RPMI7951 (cell line): ENCODE measurements around the gene FAM72B. TPM values are rescaled to one million over a fixed set of nuclear protein-coding genes. Genes with fewer than 3 reads are reported as not detected.
"Not testable (repeated sequence)": the region's sequence is repeated elsewhere in the genome, so short reads cannot be mapped to it uniquely, and the experiment has no call there.

Source experiments
- DNase-seq: peaks from one replicate; pipeline ENCODE4 v3.0.0-alpha.2; 2012; ENCODE audit warnings: low read depth
- total RNA-seq: library from RNA; depleted of rRNA; stranded (reverse); fragments of >200 nt; shearing (Covaris generic); gene quantifications from 2 replicates; pipeline ENCODE4 v1.2.3, GENCODE V29; 2014; rRNA removed

Gene FAM72B
- total RNA-seq: 9.2 and 17.7 TPM in 2 replicates

DNA sequence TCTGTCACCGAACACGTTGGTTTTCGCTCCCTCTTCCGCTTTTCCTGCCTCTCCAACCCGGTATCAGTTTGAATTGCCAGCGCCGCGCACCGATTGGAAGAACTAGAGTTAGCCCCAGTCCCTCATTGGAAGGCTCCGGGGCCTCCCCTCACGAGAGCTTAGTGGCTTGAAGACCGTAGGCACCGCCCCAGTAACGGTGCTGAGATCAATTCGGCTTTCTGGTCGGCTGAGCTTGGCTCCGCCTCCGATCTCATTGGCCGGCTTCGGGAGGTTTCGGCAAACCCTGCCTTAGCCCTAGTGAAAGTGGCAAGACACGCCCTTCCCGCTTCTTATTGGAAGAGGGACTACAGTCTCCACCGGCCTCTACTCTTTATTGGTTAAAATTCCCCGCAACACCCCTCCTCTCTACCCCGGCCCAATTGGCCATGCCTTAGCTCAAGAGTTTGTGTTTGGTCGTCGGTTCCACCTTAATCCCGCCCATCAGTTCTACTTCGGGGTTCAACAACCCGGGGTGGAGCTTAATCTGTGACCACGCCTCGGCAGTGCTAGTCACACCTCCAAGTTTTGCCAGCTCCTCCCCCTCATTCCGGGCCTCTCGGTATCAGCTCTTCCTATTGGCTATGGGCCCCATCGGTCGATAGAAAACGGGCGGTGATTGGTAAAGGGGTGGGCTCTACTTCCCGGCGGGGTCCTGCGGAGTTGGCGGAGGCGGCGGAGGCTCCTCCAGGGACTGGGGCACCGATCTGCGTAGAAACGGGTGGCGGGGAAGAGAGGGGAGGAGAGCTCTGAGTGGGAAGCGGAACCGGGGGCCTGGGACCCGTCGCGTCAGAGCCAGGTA is at the start of gene FAM72B, which contains the start of gene SRGAP2C:
TSS of gene FAM72B (minus strand) at position 51 of the 838 bp plus-strand sequence. CDS start 851 bp downstream, outside the sequence.
TSS of gene SRGAP2C (plus strand) at position 686 of the 838 bp plus-strand sequence. CDS start 2,472 bp downstream, outside the sequence.
- peak; percentile 100 for DNase-seq

DNA sequence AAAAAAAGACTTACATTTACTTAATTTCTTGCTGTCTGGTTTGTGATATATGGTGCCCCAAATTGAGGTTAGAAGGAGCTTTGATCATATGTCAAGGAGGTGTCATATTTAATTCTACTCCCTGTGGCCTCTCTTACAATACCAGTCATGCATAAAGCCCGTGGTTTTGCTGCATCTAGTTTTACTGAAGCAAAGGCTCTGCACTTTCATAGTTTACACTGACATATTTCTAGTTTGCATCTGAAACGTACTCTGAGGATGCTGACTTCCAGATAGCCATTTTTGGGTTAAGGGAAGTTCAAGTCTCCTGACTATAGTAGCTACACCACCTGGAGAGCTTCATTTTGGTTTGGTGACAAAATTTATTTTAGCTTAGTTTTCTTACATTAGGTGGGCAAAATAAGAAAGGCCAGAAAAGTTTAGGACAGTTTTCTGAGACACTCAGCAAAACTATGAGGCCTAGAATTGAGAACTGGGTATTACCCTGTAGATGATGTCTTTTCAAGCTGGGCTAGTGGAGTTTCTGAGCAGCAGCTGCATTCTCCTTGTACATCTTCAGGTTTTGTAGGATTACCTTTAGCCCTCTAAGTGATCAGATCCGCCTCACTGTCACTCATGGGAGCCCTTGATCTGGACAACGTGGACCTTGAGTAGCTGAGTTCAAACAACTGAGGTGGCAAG is 48.4 kb upstream of the FAM72B start:
- DNase-seq: not testable (repeated sequence)

DNA sequence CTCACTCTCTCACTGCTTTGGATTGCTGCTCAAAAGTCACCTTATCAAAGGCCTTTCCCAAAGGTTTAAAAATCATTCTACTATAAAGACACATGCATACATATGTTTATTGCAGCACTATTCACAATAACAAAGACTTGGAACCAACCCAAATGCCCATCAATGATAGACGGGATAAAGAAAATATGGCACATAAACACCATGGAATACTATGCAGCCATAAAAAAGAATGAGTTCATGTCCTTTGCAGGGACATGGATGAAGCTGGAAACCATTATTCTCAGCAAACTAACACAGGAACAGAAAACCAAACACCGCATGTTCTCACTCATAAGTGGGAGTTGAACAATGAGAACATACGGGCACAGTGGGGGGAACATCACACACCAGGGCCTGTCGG is 46.5 kb upstream of the FAM72B start:
- DNase-seq: not testable (repeated sequence)

DNA sequence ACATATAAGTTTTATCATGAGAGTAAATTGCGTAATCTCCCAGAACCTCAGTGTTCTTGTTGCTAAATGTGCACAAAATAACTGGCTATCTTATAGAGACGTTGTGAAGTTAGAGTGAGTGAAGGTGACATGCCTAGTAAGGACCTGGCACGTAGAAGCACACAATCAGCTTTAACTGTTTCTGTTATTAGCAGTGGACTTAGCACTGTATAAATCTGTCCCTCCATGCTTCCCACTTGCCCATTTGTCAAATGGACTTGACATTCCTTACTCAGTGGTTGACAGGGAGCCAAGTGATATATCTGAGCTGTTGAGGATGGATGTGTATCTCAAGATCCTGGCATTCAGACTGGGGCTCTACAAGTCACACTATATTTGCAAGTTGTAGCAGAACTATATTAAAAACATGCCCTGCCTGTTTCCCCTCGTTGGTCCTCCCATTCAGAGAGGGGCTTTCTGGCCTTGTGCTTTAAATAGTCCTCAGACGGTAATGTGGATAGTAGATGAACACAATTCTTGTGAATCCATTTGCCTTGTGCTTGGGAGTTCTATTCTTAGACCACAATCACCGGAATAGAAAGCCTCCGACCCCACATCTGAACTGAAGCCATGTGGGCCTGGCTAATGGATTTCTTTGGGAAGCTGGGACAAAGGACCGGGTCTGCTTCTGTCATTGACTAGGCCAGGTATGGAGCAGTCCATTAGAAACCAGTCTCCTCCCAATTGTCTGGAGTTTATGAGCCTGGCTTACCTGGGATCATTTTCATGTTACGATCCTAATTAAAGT is 43.6 kb upstream of the FAM72B start:
- DNase-seq: not testable (repeated sequence)

DNA sequence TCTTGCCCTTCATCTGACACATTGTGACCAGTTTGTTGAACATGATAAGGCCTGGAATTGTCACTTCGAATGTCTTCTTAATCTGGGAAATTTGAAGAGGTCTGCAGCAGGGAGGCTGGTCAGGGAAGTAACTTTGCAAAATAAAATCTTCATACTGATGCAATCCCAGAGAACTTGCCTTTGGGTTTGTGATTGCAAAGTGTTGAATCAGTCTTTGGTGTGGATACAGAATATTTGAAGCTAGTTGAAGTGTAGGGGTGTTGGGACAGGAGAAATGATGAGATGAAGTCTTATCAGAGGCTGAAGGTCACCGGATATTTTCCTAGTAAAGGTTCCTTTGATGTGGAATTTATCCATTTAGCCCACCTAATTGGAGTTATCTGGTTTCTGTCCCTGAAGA is 42.8 kb upstream of the FAM72B start:
- DNase-seq: not testable (repeated sequence)

DNA sequence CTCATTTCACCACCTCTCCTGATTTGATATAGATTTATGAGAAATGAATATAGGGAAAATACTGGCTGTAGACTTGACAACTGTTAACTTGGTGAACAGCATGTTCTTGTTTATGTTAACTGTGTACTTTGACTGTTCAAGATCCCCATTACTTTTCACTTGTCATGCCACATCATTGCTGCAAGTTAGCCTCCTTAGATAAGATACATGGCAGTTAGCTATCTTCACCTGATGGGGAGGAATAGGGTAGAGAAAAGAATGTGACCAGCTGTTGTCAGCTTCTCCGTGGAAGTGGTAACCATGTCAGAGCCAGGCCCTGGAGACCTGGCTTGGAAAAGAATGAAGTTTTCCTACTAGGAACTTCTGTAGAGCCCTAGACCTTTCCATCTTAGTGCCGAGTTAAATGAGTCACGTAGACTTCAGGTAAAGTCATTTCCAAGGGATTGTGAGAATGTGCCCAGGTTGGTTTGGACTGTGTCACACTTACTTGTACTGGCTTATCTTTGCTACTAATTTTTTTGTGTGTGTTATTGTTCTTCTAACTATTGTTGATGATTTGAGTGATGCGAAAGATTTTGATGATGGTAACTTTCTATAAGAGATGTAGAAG is 42.3 kb upstream of the FAM72B start:
- DNase-seq: not testable (repeated sequence)

DNA sequence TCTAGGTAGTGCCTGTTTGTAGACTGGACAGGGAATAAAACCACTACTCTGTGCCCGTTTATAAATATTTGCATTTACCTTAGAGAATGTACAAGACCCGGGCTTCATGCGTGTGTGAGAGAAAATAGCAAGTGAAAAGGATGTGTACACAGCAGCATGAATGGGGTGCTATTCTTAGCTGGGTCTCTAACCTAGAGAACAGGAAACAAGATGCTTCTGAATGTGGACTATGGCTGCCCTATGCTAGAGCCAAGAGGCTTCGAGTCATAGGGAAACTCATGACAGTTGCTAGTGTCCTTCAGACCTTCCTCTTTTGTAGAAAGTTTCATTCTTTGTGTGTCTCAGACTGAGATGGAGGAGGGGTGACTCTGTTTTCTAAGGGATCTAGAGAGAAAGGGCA is 40.6 kb upstream of the FAM72B start:
- not testable (repeated sequence) for DNase-seq

DNA sequence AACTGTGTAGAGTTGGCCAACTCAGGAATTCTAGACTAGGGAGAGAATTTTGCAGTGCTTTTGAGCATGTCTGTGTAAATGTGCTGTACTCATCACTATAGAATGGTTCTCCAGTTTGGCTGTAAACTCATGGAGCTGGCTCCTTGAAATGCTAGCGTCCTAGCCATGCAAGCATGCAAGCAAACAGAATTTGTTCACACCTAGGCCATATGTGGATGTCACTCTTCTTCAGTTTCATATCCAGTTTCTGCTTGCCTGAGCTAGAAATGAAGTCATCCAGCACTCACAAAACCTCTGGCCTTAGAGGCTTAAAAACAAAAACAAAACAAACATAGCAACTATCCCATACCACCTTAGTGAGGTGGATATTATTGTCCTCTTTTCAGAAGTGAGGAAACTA is 37.6 kb upstream of the FAM72B start:
- DNase-seq: not testable (repeated sequence)

DNA sequence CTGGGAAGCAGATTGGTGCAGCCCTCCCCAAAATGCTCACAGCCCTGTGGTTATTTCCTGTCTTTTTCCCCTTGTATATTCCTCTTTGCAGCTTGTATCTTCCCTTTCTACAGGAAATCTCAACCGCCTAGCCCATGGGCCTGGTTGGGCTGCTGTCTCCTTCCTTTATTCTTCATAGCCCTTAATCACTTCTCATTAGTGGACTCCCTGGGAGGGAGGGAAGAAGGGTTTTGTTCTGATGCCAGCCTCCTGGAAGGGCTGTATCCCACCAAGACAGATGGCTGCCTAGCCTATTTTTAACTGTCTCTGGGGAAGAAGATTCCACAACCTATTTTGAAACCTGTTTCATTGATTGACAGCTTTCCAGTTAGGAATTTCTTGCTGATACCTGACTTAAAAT is 32.5 kb upstream of the FAM72B start:
- DNase-seq: not testable (repeated sequence)

DNA sequence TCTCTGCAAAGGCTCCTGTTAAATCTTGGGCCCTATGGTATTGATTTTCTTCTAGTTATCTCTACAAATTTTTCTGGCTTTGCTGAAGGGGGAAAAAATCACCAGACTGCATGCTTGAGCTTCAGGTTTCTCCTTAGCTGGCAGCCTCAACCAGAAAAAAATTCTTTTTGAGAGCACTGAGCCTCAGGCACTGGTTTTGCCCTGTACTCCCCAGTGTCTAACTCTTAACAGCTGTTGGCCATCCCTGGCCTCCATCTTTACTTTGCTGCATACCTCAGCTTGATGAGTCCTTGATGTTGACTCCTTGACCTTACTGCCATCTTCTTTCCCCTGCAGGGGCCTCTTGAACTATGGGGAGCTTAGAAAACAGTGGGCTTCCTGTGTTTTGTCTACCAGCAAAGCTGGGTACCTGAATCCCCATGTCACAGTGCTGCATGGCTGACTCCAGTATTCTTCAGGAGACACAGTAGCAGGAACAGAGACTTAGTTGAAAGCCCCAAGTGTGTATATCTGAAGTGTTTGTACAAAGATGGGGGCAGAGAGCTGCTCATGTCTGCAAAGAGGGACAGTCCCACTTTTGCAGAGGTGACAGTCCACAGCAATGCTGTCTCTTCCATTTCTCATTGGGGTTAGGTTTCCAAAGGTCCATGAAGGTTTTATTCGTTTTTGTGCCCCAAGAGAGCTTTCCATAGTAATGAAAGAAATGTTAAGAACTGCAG is 31.7 kb upstream of the FAM72B start:
- not testable (repeated sequence) for DNase-seq

DNA sequence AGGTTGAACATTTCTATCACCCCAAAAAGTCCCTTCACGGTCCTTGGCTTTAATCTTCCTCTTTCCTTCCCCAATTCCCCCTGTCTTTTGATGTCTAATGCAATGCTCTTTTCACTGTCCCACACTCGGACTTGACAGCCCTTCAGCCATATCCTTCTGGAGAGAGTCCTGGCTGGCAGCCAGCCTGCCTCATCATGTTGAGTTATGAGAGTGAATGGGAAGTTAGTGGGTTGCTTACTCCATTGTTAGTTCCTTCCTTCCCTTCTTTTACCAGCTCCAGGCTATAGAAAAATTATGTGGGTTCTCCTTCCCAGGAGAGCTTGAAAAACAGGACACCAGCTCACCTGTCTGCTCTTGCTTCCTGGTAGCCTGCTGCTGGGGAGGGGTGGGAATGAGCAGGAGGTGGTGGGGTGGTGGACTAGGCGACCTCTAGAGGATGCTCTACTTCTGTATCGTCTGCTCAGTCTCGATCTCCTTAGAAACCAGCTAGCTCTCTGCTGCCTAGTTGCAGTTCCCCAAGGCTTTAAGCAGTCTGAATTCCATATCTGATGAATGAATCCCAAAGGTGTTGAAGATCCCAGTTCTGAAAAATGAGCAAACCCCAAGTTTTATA is 30.5 kb upstream of the FAM72B start:
- DNase-seq: not testable (repeated sequence)

DNA sequence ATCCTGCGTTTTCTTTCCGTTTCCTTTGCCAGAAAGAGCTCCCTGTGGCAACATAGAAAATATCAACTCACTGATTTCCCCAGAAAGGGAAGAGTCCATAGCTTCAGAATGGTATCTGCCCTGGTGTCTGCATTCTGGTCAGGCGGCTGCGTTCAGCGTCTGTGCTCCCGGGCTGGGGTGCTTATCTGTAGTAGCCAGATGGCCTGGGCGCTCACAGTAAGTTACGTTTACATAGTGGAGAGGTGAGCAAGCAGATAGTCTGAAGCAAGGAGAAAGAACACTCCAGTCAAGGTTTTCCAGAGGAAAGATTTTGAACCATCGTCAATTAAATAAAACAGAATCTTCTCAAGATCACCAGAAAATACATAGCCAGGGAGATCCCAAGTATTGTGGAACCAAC is 29.4 kb upstream of the FAM72B start:
- not testable (repeated sequence) for DNase-seq

DNA sequence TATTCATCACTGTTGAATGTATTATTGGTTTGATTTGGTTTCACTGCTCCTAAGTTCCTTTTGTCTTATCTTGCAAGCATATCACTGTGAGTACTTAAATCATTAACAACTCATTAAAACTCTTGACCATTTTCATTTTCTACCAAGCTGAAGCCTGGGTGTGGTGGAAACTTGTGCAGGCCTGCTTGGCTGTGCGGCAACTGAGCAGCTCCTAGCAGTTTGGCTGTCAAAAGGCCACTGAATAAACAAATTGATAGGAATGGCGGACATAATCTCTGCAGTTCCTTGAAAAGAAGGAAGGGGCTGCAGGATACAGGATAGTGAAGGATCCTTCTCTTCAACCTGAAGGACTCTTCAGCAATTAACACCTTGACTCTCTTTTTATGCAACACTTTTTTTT is 26.6 kb upstream of the FAM72B start:
- not testable (repeated sequence) for DNase-seq

DNA sequence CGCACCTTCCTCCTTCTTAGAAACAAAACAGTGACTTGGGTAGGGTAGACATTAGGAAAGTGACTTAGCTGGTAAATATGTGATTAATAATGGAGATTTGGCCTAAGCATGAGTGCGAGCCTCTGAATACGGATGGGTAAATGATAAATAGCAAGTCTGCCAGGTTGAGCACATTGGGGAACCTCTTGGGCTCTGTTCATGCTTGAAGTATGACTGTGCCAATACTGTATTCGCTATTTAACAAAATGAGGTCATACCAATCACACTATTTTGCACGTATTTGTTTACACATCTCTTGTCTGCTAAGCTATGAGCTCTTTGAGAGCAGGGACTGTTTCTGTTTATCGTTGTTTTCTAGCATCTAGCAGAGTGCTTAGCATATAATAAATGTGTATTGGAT is 24.2 kb upstream of the FAM72B start:
- DNase-seq: not testable (repeated sequence)

DNA sequence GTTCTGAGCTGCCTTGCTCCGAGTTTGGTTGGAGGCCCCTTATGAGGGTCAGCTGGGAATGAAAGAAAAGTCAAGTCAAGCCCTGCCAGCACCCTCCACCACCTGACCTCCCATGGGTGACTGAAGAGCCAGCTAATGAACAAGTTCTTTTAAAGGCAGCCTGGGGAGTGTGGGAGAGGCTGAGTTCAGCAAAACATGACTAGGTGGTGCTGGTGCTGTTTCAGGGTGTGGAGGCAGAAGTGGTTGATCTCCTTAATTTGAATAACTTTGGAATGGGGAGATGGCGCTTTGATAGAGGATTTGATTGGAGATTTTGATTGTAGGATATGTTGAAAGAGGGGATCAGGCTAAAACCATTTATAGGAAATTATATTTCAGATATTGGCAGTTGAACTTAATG is 23.2 kb upstream of the FAM72B start:
- not testable (repeated sequence) for DNase-seq

DNA sequence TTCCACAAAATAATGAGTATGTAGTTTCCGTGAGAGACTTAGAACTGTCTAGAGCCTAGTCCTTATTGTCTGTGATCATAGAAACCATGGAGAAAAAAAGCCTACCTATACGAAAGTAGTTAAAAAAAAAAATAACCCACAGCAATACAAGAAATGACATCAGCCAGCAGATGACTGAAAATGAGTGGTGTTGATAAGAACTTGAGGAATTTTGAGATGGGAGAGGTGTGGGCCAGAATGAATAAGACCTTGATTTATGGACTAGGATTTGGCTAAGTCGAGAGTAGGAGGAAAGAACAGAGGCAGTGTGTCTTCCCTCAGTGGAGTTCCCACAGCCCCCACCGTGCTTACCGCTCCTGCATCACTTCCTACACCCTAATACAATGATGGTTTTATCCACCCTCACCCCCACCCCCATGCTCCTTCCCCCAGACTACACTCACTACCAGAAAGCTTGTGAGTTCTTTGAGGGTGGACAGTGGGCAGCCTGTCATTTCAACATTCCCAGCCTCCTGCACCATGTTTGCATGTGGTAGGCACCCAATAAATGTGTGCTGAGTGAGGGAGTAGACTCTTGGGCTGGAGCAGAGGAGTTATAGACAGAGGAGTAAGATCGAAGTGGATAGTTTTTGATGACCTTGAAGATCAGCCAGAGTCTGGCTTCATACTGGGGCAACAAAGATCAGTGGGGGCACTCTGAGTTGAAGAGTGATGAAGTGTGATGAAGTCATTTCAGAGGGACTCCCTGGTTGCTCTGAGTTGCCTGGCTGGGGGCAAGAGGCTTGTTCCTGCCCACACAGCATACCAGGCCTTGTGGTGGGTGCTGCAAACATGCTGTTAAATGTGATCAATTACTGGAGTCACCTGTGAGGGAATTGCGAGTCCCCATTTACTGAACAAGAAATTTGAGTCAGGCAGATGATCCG is 21.9 kb upstream of the FAM72B start:
- DNase-seq: peak; percentile 41

DNA sequence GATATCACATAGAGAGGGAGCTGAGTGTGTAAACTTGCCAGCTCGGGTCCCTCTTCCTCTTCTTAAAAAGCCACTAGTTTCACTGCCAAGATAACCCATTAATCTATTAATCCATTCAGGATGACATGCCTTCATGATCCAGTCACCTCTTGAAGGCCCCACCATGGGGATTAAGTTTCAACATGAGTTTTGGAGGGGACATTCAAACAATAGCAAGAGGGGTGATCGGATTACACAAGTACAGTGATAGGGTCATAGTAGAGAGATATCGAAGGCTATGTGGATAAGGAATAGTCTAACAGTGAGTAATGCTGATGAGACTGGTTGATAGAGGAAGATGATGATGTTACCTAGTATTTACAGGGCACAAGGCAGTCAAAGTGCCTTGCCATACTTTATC is 18.8 kb upstream of the FAM72B start:
- not testable (repeated sequence) for DNase-seq

DNA sequence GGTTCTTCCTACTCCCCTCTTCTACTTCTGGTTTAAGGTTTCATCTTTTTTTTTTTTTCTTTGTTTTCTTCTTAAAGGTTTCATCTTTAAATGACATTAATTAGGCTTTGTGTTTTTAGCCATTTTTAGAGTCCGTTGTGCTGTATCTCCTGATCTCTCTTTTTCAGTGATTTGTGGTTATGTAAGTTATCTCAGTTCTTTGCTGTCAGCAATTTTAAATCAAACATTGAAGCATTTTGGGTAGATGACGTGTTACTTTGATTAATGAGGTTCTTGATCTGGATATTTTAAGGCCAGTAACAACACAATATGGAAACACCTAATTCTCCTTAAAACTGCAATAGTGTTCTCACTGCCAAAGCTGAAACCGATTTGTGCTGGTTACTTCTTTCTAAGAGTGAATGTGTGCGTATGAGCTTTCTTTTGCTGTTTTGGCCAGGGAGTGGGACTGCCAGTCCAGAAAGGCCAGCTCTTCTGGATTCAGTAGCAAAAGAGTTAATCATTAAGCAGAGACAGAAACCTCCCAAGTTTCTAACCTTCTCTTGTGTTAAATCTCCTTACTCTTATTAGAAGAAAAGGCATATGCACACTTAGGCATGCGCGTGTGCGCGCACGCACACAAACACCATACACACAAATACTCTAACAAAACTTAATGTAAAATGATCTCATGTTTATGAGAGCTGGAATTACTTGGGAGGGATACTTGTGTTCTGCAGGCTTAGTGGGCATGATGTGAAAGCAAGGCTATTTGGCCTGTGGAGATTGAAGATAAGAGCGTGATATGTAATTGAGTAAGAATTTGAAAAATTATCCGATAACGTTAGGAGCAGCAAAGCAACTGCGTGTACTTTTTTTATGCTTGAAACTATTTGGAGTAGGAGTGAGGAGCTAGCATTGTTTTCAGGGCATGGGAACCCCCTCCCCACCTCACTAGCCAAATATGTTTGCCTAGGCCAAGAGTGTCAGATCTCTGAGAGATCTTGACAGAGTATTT is 17.1 kb upstream of the FAM72B start:
- not testable (repeated sequence) for DNase-seq
